Right renal pelvis (tissue), 4 donors: ENCODE measurements around the gene SPRED3. TPM values are rescaled to one million over a fixed set of nuclear protein-coding genes. Genes with fewer than 3 reads are reported as not detected.
"Not testable (repeated sequence)": the region's sequence is repeated elsewhere in the genome, so short reads cannot be mapped to it uniquely, and the experiment has no call there.

Experiments
- DNase-seq, 4 donors: peaks; one replicate each; pipeline ENCODE4 v3.0.0-alpha.2; 2013; ENCODE audit warnings: low read depth in 4 of 4, low spot score in 3 of 4, missing footprints in 1 of 4
- polyA plus RNA-seq, 4 donors: library from polyadenylated mRNA; unstranded; fragments of 120-200 nt; gene quantifications; one replicate each; pipeline ENCODE4 v1.2.1, GENCODE V29; 2013; ENCODE audit not compliant: insufficient read length in 4 of 4

Gene SPRED3
- polyA plus RNA-seq, 4 donors, result 0.90 to 1.1 (median 1.0) TPM

DNA sequence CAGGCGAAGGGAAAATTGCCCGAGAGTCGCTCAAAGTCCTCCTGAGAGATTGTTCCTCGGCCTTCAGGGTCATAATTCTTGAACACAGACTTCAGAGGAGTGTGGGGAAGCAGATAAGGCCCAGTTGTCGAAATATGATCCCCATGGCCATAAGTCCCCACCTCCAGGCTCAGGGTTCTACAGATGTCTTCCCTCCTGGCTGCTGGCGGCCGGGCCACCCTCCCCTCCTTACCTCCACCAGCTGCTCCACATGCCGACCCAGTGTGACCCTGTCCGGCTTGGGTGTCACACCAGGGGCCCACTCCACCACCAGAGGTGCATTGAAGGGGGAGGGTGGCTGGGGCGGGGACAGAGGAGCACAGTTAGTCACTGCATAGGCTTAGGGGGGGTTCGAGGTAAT is 24.5 kb downstream of the SPRED3 start:
- DNase-seq, result no peak

DNA sequence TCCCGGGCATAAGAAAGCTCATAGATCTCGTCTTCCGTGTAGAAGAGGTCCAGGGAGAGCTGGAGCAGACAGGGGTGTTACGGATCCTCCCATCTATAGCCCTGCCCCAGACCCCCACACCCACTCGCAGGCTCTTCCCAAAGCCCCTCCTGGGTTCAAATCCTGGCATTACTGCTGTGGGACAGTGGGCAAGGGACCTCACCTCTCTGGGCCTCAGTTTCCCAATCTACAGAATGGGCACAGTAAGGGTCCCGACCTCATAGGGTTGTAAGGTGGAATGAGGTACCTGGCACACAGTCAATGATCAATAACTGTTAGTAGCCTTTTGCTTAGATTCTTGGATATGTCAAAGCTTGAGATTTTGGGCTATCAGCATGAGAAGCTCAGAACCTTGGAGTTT is 24.9 kb downstream of the SPRED3 start:
- no peak for DNase-seq

DNA sequence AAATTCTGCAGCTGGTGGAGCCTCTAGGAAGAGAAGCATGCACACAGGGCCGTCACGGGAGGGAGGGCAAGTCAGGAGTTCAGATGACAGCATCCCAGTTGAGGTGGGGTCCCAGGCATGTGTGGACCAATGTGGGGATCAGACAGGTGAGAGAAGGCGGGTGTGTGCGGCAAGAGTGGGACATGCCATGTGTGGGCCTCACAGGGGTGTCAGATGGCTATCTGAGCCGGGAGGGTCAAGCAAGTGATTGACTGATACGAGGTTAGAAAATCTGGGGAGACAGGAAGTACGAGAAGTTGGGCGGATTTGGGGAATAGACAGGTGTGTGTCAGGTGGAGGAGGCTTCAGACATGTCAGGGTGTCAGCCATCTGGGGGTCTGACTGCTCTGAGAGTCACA is 28.6 kb downstream of the SPRED3 start:
- no peak for DNase-seq

DNA sequence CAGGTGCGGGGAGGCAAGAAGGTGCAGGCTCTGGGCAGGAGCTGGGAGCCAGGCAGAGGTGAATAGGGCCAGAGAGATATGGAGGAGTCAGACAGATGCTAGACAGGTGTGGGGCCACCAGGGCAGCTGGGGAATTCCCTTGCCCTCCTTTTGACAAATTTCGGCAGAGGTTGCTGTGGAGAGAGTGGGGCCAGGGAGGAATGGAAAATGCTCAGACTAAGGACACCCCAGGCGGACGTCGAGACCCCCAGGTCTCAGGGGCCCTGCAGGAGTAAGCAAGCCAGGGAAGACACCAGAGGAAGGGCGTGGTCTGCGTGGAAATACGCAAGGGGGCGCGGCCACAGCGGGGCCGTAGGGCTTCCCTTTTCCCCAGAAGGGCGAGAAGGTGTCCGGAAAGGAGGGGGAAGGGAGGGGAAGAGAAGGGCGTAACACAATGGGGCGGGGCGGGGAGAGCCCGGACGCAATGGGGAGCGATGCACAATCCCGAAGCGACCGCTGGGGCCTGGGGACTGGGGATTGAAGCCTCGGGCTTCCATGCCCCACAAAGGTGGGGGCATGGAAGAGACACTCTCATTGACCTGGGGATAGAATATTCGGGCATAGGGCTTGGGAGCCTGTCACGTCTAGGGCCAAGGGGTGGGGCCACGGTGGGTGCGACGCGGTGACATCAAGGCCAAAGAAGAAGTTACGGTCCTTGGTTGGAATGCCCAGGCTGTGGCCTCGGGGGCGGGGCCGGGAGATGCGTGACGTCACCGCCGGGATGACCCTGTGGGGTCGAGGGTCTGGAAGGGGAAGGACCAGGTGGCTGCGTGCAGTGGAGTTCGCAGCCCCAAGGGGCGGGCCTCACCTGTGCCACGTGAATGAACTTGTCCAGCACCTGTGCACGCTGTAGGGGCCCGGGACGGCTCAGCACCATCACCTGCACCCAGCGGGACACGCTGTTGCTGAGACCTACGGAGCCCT is 29.3 kb downstream of the SPRED3 start:
- DNase-seq, result no peak

- DNase-seq, result no peak
Measured at GRCh38 chr19:38420935-38421334, 32.4 kb downstream of the SPRED3 start.

GRCh38 chr19:38421856-38422255 is 33.4 kb downstream of the SPRED3 start:
- DNase-seq, result no peak

- no peak for DNase-seq
Measured at GRCh38 chr19:38422438-38422837, 33.9 kb downstream of the SPRED3 start.

DNA sequence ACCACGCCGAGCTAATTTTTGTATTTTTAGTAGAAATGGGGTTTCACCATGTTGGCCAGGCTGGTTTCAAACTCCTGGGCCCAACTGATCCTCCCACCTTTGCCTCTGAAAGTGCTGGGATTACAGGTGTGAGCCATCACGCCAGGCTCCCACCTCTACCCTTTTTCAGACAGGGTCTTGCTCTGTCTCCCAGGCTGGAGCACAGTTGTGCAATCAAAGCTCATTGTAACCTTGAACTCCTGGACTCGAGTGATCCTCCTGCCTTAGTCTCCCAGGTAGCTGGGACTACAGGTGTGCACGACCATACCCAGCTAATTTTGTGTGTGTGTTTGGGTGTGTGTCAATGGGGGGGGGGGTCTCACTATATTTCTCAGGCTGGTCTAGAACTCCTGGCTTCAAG is 35.8 kb downstream of the SPRED3 start:
- no peak for DNase-seq

- no peak for DNase-seq
Measured at GRCh38 chr19:38425222-38425809, 36.8 kb downstream of the SPRED3 start.

- no peak for DNase-seq
Measured at GRCh38 chr19:38425810-38426466, 37.4 kb downstream of the SPRED3 start, which contains the start of gene RASGRP4. RASGRP4 (minus strand) TSS chr19:38426219; CDS start chr19:38426091, 128 bp downstream.

DNA sequence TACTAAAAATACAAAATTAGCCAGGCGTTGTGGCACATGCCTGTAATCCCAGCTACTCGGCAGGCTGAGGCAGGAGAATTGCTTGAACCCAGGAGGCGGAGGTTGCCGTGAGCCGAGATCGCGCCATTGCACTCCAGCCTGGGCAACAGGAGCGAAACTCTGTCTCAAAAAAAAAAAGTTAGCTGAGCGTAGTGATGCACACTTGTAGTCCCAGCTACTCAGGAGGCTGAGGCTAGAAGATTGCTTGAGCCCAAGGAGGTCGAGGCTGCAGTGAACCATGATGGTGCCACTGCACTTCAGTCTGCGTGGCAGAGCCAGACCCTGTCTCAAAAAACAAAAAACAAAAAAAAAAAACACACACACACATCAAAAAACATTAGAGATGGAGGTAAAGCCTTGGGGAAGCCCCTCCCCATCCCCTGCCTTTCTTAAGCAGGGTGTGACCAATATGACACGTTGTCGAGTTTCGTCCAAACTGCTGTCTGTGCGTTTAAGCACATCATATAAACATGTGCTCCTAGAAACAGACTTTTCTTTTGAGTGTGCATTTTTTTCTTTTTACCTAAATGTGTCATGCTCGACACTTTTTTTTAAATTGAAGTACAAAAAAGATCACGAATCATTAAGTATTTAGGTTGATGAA is 38.7 kb downstream of the SPRED3 start:
- not testable (repeated sequence) for DNase-seq

GRCh38 chr19:38429055-38429810 is 40.7 kb downstream of the SPRED3 start:
- DNase-seq, result no peak

DNA sequence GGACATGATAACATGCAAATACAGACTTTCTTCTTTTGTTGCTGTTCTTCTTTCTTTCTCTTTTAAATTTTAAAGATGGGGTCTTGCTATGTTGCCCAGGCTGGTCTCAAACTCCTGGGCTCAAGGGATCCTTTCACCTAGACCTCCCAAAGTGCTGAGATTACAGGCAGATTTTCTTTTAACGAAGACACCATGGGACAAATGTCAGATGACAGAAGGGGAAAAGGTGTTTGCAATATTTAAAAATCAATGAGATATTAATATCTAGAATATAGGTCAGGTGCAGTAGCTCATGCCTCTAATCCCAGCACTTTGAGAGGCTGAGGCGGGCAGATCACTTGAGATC is 41.3 kb downstream of the SPRED3 start:
- DNase-seq, result no peak

- DNase-seq, result no peak
Measured at GRCh38 chr19:38430931-38431330, 42.4 kb downstream of the SPRED3 start.

DNA sequence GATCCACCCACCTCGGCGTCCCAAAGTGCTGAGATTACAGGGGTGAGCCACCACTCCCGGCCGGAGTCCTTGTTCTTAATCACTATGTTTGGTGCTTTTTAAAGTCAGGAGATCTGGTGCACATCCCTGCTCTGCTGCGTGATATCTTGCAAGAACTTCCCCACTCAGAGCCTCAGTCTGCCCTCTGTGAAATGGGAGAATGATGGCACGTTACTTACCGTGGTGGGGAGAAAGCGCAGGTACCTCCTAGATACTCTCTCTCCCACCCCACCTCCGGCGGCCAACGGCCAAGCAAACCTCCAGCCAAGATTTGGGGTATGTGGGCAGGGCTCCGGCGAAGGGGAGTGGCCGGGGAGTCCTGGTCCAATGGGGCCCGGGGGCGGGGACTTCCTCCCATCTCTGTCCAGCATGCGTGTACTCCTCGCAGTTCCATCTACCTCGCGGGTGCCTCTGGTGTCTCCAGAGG is 44.8 kb downstream of the SPRED3 start, which contains the start of gene RYR1:
Gene RYR1, plus strand, starts transcription at position 424 of the 466 bp plus-strand sequence. CDS start 139 bp downstream, outside the sequence.
- DNase-seq, result no peak

DNA sequence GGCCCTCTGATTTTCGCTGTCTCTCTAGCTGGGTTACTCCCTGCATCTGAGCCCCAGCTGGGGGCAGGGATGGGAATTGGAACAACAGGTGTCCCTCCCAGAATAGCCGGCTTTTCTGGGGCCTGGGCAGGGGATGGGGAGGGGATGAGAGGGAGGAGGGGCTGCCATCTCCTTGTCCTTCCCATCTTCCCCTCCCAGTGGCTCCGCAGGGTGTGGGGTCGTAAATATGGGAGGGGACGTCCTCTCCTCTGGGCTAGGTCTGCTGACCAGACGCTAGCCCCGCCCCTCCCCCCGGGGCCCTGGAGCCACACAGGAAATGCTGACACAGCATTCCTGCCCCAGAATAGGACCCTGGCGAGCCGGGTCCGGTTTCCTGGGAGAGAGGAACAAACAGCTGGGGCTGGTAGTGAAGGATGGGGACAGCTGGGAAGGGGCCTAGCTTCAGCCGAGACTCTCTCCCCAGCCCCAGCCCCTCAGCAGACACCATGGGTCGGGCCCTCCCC is 46.1 kb downstream of the SPRED3 start:
- DNase-seq, result peak in 3 of 4 donors; percentile 37 to 41 (median 39)

DNA sequence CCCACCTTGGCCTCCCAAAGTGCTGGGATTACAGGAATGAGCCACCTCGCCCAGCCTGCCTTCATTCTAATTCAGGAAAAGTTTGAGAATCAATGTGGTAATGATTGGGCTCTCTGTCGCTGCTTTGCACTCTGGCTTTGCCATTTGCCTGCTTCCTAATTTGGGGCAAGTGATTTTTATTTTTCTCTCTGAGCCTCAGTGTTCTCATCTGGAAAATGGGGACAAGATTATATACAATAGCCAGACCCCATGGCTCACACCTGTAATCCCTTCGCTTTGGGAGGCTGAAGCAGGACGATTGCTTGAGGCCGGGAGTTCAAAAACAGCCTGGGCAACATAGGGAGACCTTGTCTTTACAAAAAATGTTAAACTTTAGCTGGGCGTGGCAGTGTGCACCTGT is 48.8 kb downstream of the SPRED3 start:
- no peak for DNase-seq

DNA sequence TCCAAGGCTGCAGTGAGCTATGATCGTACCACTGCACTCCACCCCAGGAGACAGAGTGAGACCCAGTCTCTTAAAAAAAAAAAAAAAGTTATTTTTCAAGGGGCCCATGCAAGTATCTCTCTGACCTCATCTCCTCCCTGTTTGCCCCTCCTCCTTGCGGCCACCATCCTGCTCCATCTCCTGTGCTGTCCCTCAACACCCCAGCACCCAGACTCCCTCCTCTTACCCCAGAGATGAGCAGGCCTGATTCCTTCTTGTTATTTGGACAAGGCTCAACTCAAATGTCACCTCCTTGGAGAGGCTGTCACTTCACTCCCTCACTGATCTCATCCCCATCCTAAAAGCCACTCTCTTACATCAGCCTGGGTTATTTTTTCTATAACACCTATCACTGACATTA is 49.4 kb downstream of the SPRED3 start:
- DNase-seq, result no peak

DNA sequence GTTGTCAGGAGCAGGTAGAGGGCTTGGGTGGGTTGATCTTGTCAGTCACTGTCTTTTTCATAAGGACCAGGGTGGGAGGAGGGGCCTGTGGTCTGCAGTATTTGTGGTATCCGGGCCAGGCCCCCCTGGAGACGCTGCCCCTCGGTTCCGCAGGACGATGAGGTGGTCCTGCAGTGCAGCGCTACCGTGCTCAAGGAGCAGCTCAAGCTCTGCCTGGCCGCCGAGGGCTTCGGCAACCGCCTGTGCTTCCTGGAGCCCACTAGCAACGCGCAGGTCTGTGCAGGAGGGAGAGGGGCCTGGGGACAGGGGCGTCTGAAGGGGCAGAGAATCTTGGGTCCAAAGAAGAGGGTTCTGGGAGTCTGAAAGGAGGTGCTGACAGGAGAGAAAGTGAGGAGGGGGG is 52.1 kb downstream of the SPRED3 start:
- DNase-seq, result no peak
